GM18909 (cell line): ENCODE data around the gene NSDHL.
A peak's percentile ranks its signal among the peaks of the same experiment; 100 is the strongest.

Experiments used
- ATAC-seq: cut with Tn5 transposase; IDR thresholded peaks from one replicate; pipeline ENCODE4 v1.9.1; 2021; ENCODE audit warnings: mild to moderate bottlenecking; ENCODE audit not compliant: unreplicated experiment, poor library complexity

Gene NSDHL

DNA sequence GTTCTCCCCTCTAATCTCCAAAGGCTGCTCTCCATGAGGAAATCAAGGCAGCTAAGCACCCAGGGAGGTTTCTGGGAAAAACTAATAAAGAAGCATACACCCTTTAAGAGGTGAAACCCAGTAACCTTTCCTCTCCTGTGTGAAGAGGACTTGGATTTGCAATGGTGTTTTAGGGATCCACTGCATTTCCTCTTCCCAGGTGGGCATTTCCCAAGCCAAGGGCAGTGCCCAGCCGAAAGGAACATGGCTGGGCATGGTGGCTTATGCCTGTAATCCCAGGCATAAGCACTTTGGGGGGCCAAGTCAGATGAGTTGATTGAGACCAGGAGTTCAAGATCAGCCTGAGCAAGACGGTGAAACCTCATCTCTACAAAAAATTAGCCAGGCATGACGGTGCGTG lies 61.6 kb downstream of the NSDHL start:
- no peak for ATAC-seq

- ATAC-seq, result no peak
Measured at GRCh38 chrX:152892999-152893891, 62.4 kb downstream of the NSDHL start.

GRCh38 chrX:152893980-152894610 lies 63.2 kb downstream of the NSDHL start:
- ATAC-seq, result no peak

DNA sequence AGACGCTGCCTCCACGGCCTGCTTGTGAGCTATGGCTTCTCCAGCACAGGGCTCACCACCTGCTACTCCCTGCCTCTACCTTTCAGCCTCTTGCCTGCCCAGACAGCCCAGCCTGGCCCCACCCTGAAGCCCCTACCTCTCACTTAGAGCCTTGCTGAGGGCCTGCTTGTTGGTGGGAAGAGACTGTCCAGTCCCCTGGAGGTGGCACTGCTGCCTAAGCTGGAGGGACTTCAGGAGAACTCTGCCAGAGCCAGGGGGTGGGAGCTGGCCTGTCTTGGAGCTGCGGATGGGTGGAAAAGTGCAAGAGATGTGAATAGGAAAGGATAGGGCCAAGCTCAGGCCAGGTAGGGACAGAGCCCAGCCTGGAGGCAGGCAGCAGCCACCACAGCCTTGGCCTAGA lies 64.3 kb downstream of the NSDHL start:
- ATAC-seq, result no peak

- no peak for ATAC-seq
Measured at GRCh38 chrX:152895724-152896420, 65.0 kb downstream of the NSDHL start.

- no peak for ATAC-seq
Measured at GRCh38 chrX:152896450-152896849, 65.6 kb downstream of the NSDHL start.

DNA sequence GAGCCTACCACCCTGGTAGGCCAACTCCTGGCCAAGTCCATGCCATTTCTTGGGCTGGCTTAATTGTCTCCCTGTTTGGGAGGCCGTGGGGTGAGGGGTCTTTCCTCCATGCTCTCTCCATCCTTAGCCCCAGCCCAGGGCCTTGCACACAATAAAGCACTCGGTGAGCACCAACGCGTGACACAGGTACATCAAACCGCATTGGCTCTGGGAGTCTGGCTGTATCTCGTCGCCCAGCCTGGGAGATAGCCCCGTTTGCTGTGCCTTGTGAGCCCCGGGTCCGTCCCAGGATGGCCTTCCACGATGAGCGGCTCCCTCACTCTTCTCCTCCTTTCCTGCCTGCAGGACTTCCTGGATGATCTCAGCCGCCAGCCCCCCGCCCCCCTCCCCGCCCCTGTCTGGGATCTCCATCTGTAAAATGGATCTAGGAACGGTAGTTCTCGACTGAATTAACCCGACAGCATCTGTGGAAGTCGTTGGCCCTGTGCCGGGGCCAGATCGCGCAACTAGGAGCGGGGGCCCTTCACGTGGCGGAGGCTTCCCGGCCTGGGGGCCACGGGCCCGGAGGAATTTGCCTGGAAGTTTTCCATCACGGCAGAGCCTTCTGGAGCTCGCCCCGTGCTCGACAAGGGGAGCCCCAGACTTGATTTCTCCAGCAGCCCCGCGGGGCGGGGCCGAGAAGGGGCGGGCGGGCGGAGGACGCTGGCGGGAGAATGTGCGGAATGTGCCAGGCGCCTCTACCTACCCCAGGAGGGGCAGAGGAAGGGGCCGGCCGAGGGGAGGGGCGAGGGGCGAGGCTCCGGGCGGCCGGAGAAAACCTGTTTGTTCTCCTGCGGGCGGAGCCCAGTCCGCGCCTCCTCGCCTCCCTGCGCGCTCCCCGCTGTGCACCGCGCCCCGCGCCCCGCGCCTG lies 66.6 kb downstream of the NSDHL start, which contains the start of gene ZNF185:
ZNF185 (plus strand) TSS at position 846 of the 910 bp plus-strand sequence. CDS start 16,423 bp downstream, outside the sequence.
- ATAC-seq, result no peak

DNA sequence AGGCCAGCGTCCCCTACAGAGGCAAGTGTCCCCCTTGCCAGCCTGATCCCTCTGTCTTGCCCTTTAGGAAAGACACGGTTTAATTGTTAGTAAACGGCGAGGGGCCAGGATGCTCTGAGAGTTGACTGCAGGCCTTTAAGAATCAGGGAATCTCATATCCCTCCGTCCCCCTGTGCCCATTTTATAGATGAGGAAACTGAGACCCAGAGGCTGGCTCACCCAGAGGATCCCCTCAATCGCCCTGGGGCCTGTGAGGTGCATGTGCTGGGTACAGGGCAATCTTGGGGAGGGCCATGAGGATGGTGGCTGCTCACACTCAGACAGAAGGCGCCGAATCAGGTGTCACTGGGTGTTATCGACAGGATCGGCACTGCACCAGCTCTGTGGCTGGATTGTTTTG lies 67.6 kb downstream of the NSDHL start:
- no peak for ATAC-seq

GRCh38 chrX:152899111-152899873 lies 68.4 kb downstream of the NSDHL start:
- ATAC-seq, result no peak

DNA sequence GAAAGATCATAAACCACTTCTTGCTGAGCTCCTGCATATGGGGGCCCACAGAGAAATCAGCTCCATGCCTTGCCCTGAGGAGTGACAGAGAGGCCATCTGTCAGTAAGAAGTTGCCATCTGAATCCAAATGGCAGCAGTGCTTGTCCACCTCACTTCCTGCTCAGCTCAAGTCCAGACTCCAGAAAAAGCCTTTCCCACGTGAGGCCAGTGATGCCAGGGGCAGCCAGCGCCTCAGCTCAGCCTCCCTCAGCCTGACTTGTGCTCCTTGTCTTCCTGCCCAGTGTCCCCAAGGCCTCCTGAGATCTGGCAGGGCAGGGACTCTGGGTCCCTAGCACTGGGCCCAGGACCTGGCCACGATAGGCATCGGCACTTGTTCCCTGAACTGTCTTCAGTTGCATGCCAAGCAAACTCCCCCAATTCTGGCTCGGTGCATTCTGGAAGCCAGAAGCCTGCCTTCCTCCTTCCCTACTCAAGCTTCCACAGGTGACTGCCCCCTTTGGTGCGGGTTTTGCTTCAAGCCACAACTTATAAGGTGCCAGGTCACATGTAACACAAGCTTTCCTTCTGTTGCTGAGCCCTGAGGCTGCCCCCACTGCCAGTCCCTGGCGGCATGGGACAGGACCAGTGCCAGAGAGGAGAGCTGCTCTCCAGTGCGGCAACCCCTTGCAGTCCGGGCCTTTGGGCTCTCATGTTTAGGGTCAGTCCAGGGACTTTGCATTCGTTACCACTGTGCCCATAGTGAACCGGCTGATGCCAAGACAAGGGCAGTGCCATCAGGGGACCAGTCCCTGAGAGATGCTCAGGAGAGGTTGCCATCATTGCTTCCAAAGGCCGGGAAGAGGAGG lies 69.2 kb downstream of the NSDHL start:
- no peak for ATAC-seq

DNA sequence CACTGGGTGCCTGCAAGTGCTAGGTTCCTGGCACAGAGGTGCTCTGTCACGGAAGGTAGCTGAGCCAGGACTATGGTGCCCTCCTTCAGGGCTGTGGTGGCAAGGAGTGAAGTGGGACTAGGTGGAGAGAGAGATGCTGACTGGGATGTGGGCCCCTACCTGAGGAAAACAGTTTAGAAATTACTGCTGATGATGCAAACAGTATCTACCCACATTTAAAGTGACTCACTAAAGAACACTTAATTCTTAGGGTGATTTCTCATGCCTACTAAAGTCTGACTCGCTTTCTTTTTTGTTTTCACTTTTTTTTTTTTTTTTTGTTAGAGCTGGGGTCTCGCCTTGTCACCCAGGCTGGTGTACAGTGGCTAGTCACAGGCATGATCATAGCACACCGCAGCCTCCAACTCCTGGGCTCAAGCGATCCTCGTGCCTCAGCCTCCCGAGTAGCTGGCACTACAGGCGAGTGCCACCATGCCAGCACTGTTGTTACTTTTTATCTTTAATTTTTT lies 70.1 kb downstream of the NSDHL start:
- no peak for ATAC-seq

GRCh38 chrX:152901816-152902501 lies 71.1 kb downstream of the NSDHL start:
- ATAC-seq, result no peak

DNA sequence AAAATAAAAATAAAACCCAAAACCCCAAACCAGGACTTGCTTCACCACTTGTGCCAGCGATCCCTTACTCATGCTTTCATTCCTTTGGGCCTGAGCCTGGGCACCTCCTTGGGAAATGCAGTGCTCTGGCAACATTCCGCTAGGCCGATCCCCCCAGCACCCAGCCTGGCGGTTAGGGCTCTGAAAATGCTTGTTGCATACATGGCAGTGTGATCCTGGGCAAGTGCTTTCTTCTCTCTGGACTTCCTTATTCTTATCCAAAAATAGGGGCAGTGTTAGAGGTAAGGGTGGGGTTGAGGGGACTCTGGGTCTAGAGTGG lies 71.6 kb downstream of the NSDHL start:
- ATAC-seq, result no peak

DNA sequence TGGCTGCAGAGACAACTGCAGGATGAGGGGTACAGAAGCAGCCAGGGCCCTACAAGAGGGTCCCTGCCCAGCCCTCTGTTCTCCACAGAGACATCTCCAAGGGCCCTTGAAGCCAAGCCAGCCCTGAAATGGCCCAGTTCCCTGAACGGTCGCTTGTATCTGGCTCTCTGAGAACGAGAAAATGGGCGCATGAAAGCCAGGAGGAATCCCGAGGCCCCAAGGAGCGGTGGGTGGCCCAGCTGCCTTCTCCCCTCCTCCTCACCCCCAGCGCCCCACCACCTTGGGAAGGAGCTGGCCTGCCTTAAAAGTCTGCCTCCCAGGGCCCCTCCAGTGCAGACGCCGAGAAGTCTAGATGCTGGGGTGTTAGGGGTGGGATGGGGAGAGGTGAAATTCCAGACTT lies 72.7 kb downstream of the NSDHL start:
- no peak for ATAC-seq

GRCh38 chrX:152904151-152905080 lies 73.6 kb downstream of the NSDHL start:
- ATAC-seq, result peak; percentile 52

DNA sequence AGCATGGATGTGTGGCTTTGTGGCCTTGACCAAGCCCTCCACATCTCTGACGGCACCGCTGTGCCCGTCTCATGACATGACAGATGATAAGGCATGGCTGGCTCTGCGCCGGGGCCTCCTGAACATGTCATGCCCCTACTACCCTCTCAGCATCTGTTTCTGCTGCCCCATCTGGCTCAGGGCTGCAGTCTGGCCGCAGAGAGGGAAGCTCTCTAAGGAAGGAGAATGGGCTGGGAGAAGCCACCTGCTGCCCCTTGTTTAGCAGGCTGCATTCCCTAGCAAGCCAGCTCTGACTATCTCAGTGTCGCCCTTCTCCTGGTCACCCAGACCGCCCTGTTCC lies 74.2 kb downstream of the NSDHL start:
- no peak for ATAC-seq

DNA sequence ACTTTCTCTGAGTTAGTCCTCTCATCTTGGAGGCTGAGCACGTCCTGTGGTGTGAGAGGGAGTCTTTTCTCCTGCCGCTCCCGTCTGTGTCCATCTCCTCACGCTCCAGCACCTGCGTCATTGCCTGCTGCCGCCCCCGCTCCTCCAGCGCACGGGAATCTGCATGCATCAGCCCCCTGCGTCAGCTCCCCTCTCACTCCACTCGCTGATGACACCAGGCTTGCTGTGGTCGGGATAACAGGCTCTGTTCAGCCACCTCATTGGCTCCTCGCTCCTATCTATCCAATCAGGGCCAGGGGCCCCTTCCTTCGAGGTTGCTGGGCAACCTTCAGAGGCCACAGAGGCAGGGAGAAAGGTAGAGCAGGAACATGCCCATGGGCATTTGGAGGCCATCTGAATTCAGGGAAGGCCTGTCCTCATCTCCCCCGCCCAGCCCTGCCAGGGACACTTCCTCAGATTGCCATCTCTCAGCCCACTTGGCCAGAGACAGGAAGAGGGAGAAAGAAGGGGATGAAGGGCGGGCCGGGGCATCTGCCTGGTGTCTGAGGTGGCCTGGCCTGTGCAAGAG lies 76.3 kb downstream of the NSDHL start:
- no peak for ATAC-seq
